AML-193 (cell line): ENCODE measurements around the gene BACE2.

Source experiments
- DNase-seq, 2 experiments: peaks; one replicate each; lab custom pipeline; 2025; lab: John Stamatoyannopoulos, UW

Gene BACE2

GRCh38 chr21:41167348-41168342 is at the start of gene BACE2:
TSS of gene BACE2 (plus strand) at chr21:41168160. CDS start at chr21:41168264, 104 bp downstream.
- no peak for DNase-seq

- DNase-seq: no peak
These were observed 48.1 kb upstream of the BACE2 start for GRCh38 chr21:41119901-41120300.

GRCh38 chr21:41120997-41121396 is 47.0 kb upstream of the BACE2 start:
- DNase-seq: no peak

GRCh38 chr21:41121785-41122415 is 46.1 kb upstream of the BACE2 start:
- peak; percentile 13 to 18 for DNase-seq

- no peak for DNase-seq
These were observed 43.2 kb upstream of the BACE2 start for GRCh38 chr21:41124641-41125201.

GRCh38 chr21:41128981-41129380 is 39.0 kb upstream of the BACE2 start:
- no peak for DNase-seq

DNA sequence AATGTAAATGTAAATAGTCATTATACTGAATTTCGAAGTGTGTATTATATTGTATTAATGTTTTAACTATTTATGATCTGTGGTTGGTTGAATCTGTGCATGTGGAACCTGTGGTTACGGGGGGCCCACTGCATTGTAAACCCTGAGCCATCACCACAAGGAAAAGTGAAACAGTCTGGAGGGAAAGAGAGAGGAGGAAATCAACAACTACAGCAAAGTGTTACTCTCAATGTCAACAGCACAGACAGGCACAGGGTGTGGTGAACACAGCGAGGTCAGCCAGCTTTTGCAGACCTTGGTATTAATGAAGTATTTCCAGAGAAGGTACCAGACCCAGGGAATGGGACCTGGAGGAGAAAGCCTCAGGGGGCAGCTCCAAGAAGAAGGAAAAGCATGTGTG is 37.1 kb upstream of the BACE2 start:
- DNase-seq: no peak

DNA sequence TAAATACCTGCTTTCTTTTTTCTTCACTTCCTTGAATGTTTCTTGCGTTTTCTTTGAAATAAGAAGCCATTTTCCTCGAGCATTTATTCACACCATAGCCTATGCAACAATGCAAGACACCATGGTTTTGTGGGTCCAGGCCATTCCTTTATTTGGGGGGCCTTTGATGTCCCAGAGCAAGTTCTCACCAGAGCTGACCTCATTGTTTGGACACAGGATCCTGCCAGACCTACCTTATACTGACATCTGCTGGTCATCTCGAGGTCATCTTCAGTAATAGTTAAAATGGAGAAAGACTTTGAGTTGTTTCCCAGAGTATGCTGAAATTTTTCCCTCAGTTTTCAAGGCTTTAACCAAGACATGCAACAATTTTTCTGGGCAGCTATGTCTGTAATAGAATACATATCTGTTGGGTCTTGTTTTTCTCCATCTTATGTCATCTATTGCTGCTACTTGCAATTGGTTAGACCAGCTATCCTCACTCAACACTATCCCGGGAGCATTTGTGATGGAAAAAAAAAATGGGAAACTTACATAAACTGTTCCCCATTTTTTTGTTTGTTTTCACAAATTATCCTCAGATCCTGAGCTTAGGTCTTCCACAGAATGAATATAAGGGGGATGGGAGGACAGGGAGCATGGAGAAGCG is 34.0 kb upstream of the BACE2 start:
- DNase-seq: peak; percentile 36 to 41

DNA sequence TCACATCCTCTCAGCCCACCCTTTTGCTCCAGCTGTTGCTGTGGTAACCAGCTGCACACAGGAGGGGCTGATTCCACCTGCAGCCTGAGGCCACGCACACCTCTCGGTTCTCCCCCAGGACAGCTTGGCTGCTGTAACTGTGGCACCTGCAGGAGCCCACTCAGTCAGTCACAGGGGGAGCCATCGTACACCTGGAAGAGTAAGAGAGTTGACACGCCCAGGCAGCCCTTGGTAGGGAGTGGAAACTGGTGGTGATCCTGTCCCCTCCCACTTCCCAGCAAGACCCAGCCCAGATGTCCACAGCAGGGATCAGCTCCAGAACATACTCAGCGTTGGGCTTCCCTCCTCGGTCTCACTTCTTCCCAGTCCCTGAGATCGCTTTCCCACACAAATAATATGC is 32.2 kb upstream of the BACE2 start:
- no peak for DNase-seq

DNA sequence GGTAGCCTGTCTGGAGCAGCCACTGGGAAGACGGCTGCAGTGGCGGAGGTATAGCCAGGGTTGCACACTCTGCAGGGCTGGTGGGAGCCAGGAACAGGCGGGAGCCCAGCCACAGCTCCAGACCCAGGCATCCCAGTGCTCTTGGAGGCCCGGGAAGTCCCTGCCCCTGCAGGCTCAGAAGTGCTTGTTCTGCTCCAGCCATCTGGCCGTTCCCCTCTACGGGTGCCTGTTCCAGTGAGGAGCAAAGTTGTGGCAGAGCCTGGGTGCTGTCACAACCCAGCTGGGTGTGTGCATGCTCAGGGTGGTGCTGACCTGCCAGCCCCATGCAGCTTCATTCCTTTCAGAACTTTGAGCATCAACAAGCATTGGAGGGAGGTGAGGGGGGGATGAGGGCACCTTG is 31.7 kb upstream of the BACE2 start:
- DNase-seq: no peak

DNA sequence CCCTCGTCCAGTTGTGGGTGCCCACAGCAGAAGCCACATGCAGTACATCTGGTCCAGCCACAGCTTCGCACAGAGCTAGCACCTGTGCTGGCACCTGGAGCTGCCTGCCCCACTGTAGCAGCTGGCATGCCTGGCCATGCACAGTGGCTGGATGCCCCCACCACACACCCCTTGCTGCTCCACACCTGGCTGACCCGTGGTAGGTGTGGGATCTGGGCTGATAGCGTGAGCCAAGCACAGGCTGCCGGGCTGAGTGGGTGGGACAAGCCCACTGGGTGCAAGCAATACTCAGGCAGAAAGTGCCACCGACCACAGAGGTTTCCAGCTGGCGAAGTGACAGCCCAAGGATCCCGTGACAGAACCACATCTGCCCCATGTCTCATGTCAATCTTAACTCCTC is 30.6 kb upstream of the BACE2 start:
- no peak for DNase-seq

DNA sequence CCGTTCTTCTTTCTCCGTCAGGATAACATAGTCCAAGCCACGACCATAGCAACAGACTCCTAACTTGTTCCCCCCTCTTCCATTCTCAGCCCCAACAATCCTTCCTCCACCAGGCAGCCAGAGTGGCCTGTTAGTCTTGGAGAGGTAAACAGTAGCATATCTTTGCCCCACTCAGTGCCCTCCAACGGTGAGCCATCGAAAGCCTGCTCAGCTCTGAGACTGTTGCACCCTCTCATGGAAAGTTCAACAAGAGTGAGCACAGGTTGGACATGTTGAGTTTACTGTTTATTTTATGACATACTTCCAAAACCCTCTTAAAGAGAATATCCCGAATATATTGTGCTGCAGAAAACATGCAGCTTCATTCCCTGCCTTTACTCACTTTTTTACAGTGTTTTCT is 30.1 kb upstream of the BACE2 start:
- no peak for DNase-seq

DNA sequence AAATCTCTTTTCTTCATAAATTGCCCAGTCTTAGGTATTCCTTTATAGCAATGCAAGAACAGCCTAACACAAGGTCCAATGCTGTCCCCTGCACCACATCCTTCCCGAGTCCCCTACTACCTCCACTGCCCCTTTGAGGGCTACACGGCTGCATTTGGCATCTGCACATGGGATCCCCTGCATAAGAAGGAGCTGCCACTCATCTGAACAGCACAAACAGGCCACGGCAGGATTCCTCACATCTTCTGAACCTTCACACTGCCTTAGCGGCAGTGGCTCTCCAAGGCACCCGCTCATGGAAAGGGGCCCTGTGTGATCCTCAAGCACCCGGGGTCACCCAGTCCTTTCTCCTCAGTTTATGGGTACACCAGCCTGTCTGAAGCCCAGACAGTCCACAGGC is 29.2 kb upstream of the BACE2 start:
- no peak for DNase-seq

DNA sequence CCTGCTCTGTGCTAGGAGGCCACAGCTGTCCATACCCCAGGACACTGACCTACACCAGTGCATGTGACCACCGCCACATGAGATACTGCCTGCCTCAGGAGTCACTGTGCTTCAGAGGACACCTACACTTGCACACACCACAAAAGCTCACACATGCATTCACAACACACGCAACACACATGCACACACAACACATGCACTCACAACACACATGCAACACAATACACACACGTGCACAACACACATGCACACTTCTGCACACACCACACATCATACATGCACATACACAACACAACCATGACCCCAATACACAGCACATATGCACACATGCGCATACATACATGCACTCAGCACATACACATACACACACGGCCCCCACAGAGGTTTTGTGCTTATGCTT is 28.7 kb upstream of the BACE2 start:
- no peak for DNase-seq

DNA sequence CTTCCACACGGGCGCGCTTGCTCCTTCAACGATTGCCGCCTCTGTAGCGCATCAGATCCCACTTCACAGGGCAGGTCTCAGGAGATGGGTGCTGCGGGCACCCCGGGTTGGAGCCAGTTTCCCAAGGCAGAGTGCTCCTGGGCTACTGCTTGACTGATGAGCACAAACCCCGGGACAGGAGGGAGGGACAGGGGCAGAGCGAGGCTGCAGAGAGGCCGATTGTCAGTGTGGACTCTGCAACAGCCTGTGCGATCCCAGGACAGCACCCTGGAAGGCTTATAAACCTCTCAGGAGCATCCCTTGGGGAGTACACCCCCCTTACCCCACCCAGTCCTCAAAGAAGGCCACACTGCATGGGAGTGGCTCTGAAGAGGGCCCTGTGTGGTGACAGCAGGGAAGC is 28.0 kb upstream of the BACE2 start:
- DNase-seq: no peak

GRCh38 chr21:41141031-41141457 is 26.9 kb upstream of the BACE2 start:
- DNase-seq: no peak

DNA sequence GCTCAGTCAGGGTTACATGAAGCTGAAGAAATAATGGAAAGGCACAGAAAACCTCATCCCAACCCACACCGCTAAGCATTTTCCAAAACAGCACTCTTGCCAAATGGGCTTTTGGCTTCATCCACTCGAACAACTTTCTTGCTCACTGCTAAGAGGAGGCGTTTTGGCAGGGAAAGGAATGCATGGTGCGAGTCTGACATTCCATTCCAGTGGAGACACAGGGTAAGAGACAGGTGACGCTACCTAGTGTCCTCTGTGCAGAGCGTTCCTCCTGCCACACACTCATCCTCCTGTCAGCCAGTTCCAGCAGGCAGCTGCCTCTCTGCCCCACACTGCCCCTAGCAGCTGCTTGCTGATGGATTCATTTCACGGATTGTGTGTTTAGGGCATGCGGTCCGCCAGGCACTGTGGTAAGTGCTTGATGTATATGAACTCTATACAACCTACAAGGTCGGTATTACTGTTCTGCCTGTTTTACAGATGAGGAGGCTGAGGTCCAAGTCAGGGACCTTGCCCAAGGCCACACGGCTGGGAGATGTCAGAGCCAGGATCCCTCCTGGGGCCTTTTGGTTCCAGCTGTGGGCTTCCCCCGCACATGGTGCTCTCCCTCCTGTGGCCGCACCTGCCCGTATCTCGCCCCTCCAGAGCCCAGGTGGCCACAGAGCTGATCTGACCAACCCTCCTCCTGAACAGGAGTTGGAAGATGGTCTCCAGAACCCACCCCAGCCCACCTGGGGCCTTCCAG is 25.7 kb upstream of the BACE2 start:
- DNase-seq: no peak

- DNase-seq: no peak
These were observed 24.2 kb upstream of the BACE2 start for GRCh38 chr21:41143596-41144325.

GRCh38 chr21:41147096-41147978 is 20.6 kb upstream of the BACE2 start:
- no peak for DNase-seq

- no peak for DNase-seq
These were observed 20.0 kb upstream of the BACE2 start for GRCh38 chr21:41147979-41148355.
